T-cell (primary cell): ENCODE results near the gene FEZF2. TPM values are rescaled to one million over a fixed set of nuclear protein-coding genes. Genes with fewer than 3 reads are reported as not detected.

Experiments used
- ATAC-seq, 4 experiments: fragments of 200-7000 bp in 3 of 4; fragments of 150-1000 bp in 1 of 4; cut with Tn5 transposase; replicated peaks in 1 of 4; 1 replicate in 3 of 4; 2 replicates in 1 of 4; pipeline ENCODE4 v1.10.0; 2021; ENCODE audit warnings: moderate library complexity in 3 of 4, mild to moderate bottlenecking in 2 of 4, moderate number of reproducible peaks in 1 of 4
- CTCF ChIA-PET, 2 donors: fragments of 300-600 bp; sonication (Branson Sonifier 250); formaldehyde crosslinking; loops; one replicate each; lab custom pipeline; 2022; ENCODE audit warnings: antibody characterized with exemption in 2 of 2; lab: Charles Lee
- POLR2A ChIA-PET, 2 donors: fragments of 300-600 bp; sonication (Branson Sonifier 250); formaldehyde crosslinking; loops; one replicate each; lab custom pipeline; 2022; ENCODE audit warnings: antibody characterized with exemption in 2 of 2; lab: Charles Lee
- DNase-seq, 35 experiments: peaks; one replicate each; pipeline versions ENCODE4 v3.0.0 to v3.0.0-alpha.2; 2013 to 2023
- H3K27ac ChIP-seq: one replicate; pipeline ENCODE4 v1.5.1; 2013; ENCODE audit warnings: low read length
- H3K27me3 ChIP-seq, 2 experiments: replicated peaks in 1 of 2; 1 replicate in 1 of 2; 2 replicates in 1 of 2; pipeline versions ENCODE4 v1.6.1 to v1.7.0; 2013; ENCODE audit warnings: low read length in 1 of 2, mixed read lengths in 1 of 2; ENCODE audit not compliant: control insufficient read depth in 2 of 2, insufficient read depth in 2 of 2; ENCODE audit errors: extremely low read depth in 1 of 2
- H3K36me3 ChIP-seq, 2 donors: 1 replicate in 1 of 2; 2 replicates in 1 of 2; pipeline versions ENCODE4 v1.6.1 to v1.7.0; 2013; ENCODE audit warnings: low read length in 1 of 2; ENCODE audit not compliant: control insufficient read depth in 2 of 2, insufficient read depth in 1 of 2; ENCODE audit errors: extremely low read depth in 1 of 2
- H3K4me1 ChIP-seq, 2 experiments: 1 replicate in 1 of 2; 2 replicates in 1 of 2; pipeline versions ENCODE4 v1.6.1 to v1.7.0; 2013; ENCODE audit warnings: low read length in 2 of 2, mixed read lengths in 1 of 2; ENCODE audit not compliant: insufficient read depth in 2 of 2, control insufficient read depth in 1 of 2; ENCODE audit errors: extremely low read depth in 1 of 2
- H3K4me3 ChIP-seq, 2 donors: 1 replicate in 1 of 2; 2 replicates in 1 of 2; pipeline versions ENCODE4 v1.5.1 to v1.7.0; 2013; ENCODE audit warnings: mild to moderate bottlenecking in 2 of 2, low read length in 1 of 2, moderate library complexity in 1 of 2; ENCODE audit not compliant: control insufficient read depth in 1 of 2; ENCODE audit errors: extremely low read depth in 1 of 2
- H3K9me3 ChIP-seq: 2 replicates; pipeline ENCODE4 v1.7.0; 2013
- H3K27ac Mint-ChIP-seq, 2 donors: one replicate each; pipeline ENCODE4 v1.8.0; 2020 to 2021; ENCODE audit warnings: mild to moderate bottlenecking in 2 of 2, mixed read lengths in 2 of 2
- H3K27me3 Mint-ChIP-seq, 2 donors: one replicate each; pipeline ENCODE4 v1.8.0; 2021 to 2022; ENCODE audit warnings: mixed read lengths in 2 of 2
- H3K36me3 Mint-ChIP-seq: one replicate; pipeline ENCODE4 v1.8.0; 2021; ENCODE audit warnings: mixed read lengths
- H3K4me1 Mint-ChIP-seq, 3 donors: one replicate each; pipeline ENCODE4 v1.8.0; 2020 to 2022; ENCODE audit warnings: mixed read lengths in 3 of 3, mild to moderate bottlenecking in 1 of 3
- H3K4me3 Mint-ChIP-seq, 3 donors: one replicate each; pipeline ENCODE4 v1.8.0; 2020 to 2022; ENCODE audit warnings: mild to moderate bottlenecking in 3 of 3, mixed read lengths in 3 of 3, moderate library complexity in 3 of 3
- H3K9me3 Mint-ChIP-seq, 3 donors: one replicate each; pipeline ENCODE4 v1.8.0; 2020 to 2022; ENCODE audit warnings: mixed read lengths in 3 of 3
- WGBS: methylation state at CpG from one replicate; pipeline ENCODE4 v1.1.5; 2013; ENCODE audit warnings: missing lambda C conversion rate; ENCODE audit not compliant: insufficient coverage; 5-methylcytosine and 5-hydroxymethylcytosine counted together
- total RNA-seq, 35 experiments: library from RNA in 6 of 35; stranded (reverse) in 6 of 35; fragments of 120-200 nt in 1 of 35; gene quantifications; one replicate each; pipeline versions ENCODE4 v1.2.1 to v1.2.4 and lab custom pipeline; 2013 to 2026

The FEZF2 gene
- total RNA-seq, 5 donors from 2014 or later (not counting 1 experiment from before 2014, with no cell fraction given) = not detected

DNA sequence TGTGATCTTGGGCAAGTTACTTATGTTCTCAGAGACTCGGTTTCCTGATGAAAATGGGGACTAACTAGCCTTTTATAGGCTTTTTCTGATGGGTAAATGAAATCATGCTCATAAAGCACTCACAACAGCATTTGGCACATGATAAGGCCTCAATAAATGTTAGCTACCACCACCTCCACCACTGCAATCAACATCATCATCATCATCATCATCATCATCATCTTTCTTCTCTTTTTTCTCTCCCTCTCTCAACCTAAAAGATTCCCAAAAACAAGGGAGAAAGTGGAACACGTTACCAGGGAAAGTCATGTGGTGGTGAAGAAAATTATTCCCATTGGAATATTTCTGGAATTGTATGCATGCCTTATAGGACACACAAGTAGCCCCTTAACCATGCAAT is 33.6 kb upstream of the FEZF2 start:
- Histone ChIP-seq H3K36me3 (no peaks in the 10 kb centered on the region), H3K4me1 (no peaks in the 10 kb centered on the region), H3K27me3 (peaks cover 0 to 3% of the 10 kb centered on the region in 2 experiments), H3K9me3 (no peaks in the 10 kb centered on the region), H3K4me3 (no peak overlapping the region), H3K27ac (no peak overlapping the region)
- POLR2A ChIA-PET = no interaction called here
- no peak for DNase-seq
- no peak for ATAC-seq
- CTCF ChIA-PET = no interaction called here
- Mint-ChIP-seq H3K27ac (no peak overlapping the region), H3K36me3 (no peaks in the 10 kb centered on the region), H3K27me3 (peaks cover 2 to 7% of the 10 kb centered on the region in 2 donors), H3K9me3 (no peaks in the 10 kb centered on the region), H3K4me3 (no peak overlapping the region), H3K4me1 (no peaks in the 10 kb centered on the region)
- no CpG with 5 or more reads among the region's 2 CpGs for WGBS

DNA sequence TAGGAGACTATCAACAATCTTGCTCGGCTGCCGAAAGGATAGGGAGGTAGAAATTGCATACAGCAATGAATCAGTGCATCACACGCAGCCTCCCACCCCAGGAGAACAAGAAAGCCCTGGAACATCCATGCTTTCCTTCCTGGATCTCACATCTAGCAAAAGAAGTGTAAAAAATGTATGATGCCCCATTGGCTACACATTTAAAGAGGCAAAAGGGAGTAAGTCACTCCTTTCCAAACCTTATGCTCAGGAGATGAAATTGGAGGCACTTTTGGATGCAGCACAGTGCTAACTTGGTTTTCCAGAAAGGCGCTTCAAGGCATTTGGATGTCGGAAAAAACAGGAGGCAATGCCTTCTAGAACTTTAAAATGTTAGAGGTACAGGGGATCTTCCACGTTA is 32.2 kb upstream of the FEZF2 start:
- Mint-ChIP-seq H3K27me3 (peaks cover 2 to 15% of the 10 kb centered on the region in 2 donors), H3K4me3 (no peak overlapping the region), H3K4me1 (no peaks in the 10 kb centered on the region), H3K27ac (no peak overlapping the region), H3K9me3 (no peaks in the 10 kb centered on the region), H3K36me3 (no peaks in the 10 kb centered on the region)
- WGBS = 75% methylated on average over 3 of the region's 6 CpGs
- Histone ChIP-seq H3K27me3 (peaks cover 0 to 5% of the 10 kb centered on the region in 2 experiments), H3K36me3 (no peaks in the 10 kb centered on the region), H3K27ac (no peak overlapping the region), H3K4me1 (no peaks in the 10 kb centered on the region), H3K9me3 (no peaks in the 10 kb centered on the region), H3K4me3 (no peak overlapping the region)
- no peak for ATAC-seq
- no peak for DNase-seq
- CTCF ChIA-PET = no interaction called here
- POLR2A ChIA-PET = no interaction called here

DNA sequence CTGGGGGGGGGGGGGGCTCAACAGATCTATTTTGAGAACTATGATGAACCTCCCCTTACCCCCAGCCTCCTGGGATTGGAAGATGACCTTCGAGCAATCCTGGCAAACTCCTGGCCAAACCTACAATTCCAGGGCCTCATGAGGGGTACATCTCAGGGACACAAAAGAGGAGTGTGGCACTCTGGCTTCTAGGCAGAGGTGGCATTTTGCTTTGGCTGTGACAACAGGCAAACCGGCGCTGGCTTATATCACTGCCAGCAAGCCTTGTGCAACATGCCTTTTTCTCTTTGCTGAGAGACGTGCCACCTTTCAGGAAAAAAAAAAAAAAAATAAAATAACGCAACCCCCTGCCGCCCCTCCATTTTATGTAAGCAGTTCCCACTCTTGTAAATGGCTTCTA is 31.8 kb upstream of the FEZF2 start:
- H3K27me3 ChIP-seq = peaks cover 0 to 5% of the 10 kb centered on the region in 2 experiments
- Mint-ChIP-seq H3K27me3 (peaks cover 2 to 15% of the 10 kb centered on the region in 2 donors), H3K4me3 (no peak overlapping the region), H3K9me3 (no peaks in the 10 kb centered on the region), H3K27ac (no peak overlapping the region), H3K36me3 (no peaks in the 10 kb centered on the region), H3K4me1 (no peaks in the 10 kb centered on the region)
- 86% methylated on average over 1 of the region's 6 CpGs for WGBS
- ATAC-seq (no peak), DNase-seq (no peak)
- H3K4me1 ChIP-seq = no peaks in the 10 kb centered on the region
- no peaks in the 10 kb centered on the region for H3K9me3 ChIP-seq
- H3K36me3 ChIP-seq = no peaks in the 10 kb centered on the region
- ChIA-PET POLR2A (no interaction called here), CTCF (no interaction called here)
- H3K4me3 ChIP-seq = no peak overlapping the region
- H3K27ac ChIP-seq = no peak overlapping the region

DNA sequence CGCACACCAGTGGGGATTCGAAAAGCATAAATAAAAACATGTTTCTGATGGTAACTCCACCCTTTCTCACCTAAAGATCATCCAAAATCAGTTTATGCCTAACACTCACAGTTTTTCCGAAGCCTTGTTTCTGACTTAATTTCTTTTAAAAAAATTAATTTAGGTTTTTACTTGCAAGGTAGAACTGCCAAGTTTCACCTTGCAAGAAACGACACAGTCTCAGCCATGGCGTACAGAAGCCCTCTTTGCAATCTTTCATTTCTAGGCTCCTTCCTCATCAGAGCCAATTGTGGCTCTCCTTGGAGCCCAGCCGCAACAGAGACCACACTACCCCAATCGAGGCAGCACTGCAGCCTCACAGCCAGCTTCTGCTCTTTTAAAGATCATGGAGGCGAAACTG is 31.0 kb upstream of the FEZF2 start:
- CTCF ChIA-PET = no interaction called here
- no peak overlapping the region for H3K4me3 ChIP-seq
- POLR2A ChIA-PET = interaction anchor here in 1 of 2 donors (0.7 kb wide), 1 partner anchor 27 kb away, joined by 3 read pairs; no protein-coding TSS in a partner anchor
- no peaks in the 10 kb centered on the region for H3K9me3 Mint-ChIP-seq
- peaks cover 2 to 15% of the 10 kb centered on the region in 2 donors for H3K27me3 Mint-ChIP-seq
- no peak for ATAC-seq
- H3K4me3 Mint-ChIP-seq = no peak overlapping the region
- no peak overlapping the region for H3K27ac Mint-ChIP-seq
- H3K36me3 Mint-ChIP-seq = no peaks in the 10 kb centered on the region
- no peaks in the 10 kb centered on the region for H3K36me3 ChIP-seq
- H3K4me1 Mint-ChIP-seq = no peaks in the 10 kb centered on the region
- H3K27ac ChIP-seq = no peak overlapping the region
- H3K9me3 ChIP-seq = no peaks in the 10 kb centered on the region
- peaks cover 0 to 5% of the 10 kb centered on the region in 2 experiments for H3K27me3 ChIP-seq
- WGBS = 100% methylated on average over 3 of the region's 8 CpGs
- H3K4me1 ChIP-seq = no peaks in the 10 kb centered on the region
- DNase-seq = no peak

DNA sequence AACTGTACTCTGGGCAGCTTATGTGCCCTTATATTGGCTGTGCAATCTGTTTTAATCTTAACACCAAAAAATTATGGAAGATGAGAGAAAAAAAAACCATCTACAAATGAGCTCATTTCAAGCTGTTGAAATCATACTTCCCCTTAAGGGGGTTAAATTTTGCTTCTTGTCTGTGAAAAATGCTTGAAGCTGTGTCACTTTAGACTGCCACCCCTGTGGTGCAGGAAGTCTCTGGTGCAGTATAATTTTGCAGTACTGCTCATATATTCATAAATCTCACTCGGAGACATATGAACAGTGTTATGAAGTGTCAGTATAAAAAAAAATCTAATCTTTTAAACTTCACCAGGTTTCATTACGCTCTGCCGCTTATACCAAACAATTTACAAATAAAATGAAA is 30.4 kb upstream of the FEZF2 start:
- ATAC-seq = no peak
- peaks cover 2 to 15% of the 10 kb centered on the region in 2 donors for H3K27me3 Mint-ChIP-seq
- DNase-seq = no peak

DNA sequence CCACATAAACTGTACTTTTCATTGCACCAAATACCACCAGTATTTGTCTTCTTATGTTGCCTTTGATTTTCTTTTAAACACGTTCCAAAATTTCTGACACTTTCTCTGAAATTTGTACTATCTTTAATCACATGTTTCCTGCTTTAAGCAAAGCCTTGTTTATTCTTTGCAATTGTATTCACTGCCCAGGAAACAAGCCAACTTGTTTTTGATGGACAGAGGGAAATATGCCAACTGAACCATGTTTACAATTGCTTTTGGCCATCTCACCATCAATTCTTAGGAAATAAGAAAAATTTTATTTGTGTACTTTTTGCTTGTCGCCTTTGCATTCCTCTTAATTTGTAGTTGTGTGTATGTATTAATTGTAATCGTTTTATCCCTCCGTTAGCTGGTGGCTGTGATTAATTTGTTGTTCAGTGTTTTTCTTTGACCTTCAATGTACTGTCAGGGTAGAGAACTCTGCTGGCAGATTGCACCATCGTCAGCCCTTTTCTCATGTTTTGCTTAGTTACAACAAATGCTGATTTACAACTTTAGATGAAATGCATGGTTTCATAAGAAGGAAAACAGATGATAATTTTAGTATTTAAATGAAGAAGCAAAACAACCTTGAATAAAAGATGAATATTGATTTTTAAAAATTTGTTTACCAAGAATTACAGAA is 19.4 kb upstream of the FEZF2 start:
- CTCF ChIA-PET = no interaction called here
- Histone ChIP-seq H3K4me1 (no peaks in the 10 kb centered on the region), H3K4me3 (no peak overlapping the region), H3K27ac (no peak overlapping the region), H3K9me3 (no peaks in the 10 kb centered on the region), H3K27me3 (peaks cover 0 to 2% of the 10 kb centered on the region in 2 experiments), H3K36me3 (no peaks in the 10 kb centered on the region)
- ATAC-seq (no peak), DNase-seq (no peak)
- Mint-ChIP-seq H3K27ac (no peak overlapping the region), H3K4me1 (no peaks in the 10 kb centered on the region), H3K4me3 (no peak overlapping the region), H3K36me3 (no peaks in the 10 kb centered on the region), H3K9me3 (peaks cover 3 to 7% (median 7%) of the 10 kb centered on the region in 3 donors), H3K27me3 (peaks cover 6 to 13% of the 10 kb centered on the region in 2 donors)
- 80% methylated on average over 3 of the region's 5 CpGs for WGBS
- POLR2A ChIA-PET = no interaction called here

More for the DNA sequence above, 30.4 kb upstream of the FEZF2 start:
- ChIA-PET CTCF (no interaction called here), POLR2A (interaction anchor here in 1 of 2 donors (0.7 kb wide), 1 partner anchor 27 kb away, joined by 3 read pairs; no protein-coding TSS in a partner anchor)
- H3K27ac Mint-ChIP-seq = no peak overlapping the region
- H3K4me1 Mint-ChIP-seq = no peaks in the 10 kb centered on the region
- H3K4me3 Mint-ChIP-seq = no peak overlapping the region
- H3K4me1 ChIP-seq = no peaks in the 10 kb centered on the region
- no peak overlapping the region for H3K4me3 ChIP-seq
- H3K36me3 ChIP-seq = no peaks in the 10 kb centered on the region
- no CpG with 5 or more reads among the region's 3 CpGs for WGBS
- H3K27ac ChIP-seq = no peak overlapping the region
- H3K9me3 Mint-ChIP-seq = no peaks in the 10 kb centered on the region
- H3K36me3 Mint-ChIP-seq = no peaks in the 10 kb centered on the region
- peaks cover 0 to 5% of the 10 kb centered on the region in 2 experiments for H3K27me3 ChIP-seq
- no peaks in the 10 kb centered on the region for H3K9me3 ChIP-seq
